ENCODE measurements around the gene ZFP57.

The ZFP57 gene

GRCh38 chr6:29641430-29642148, 39.4 kb downstream of the ZFP57 start:
- no peaks in the 10 kb centered on the region for H3K9me3 ChIP-seq (ENCODE audit: control insufficient read depth in 5 of 5, low read length in 5 of 5)
- no peaks in the 10 kb centered on the region for H3K36me3 ChIP-seq (ENCODE audit: control insufficient read depth in 5 of 5, insufficient read depth in 5 of 5, low read length in 5 of 5)
- no peak overlapping the region for H3K4me3 ChIP-seq (ENCODE audit: low read depth in 1 of 5, low read length in 5 of 5)
- H3K9ac ChIP-seq (ENCODE audit: low read length in 5 of 5) = no peak overlapping the region
- no peaks in the 10 kb centered on the region for H3K27me3 ChIP-seq (ENCODE audit: control insufficient read depth in 5 of 5, insufficient read depth in 4 of 5, low read length in 5 of 5)
- no peaks in the 10 kb centered on the region for H3K4me1 ChIP-seq (ENCODE audit: control insufficient read depth in 5 of 5, insufficient read depth in 5 of 5, low read length in 5 of 5)
- H3K27ac ChIP-seq (ENCODE audit: low read depth, low read length) = no peak overlapping the region

GRCh38 chr6:29637247-29637646, 43.7 kb downstream of the ZFP57 start:
- Histone ChIP-seq H3K27ac (ENCODE audit: low read depth, low read length) (no peak overlapping the region), H3K9me3 (ENCODE audit: control insufficient read depth in 5 of 5, low read length in 5 of 5) (no peaks in the 10 kb centered on the region), H3K4me3 (ENCODE audit: low read depth in 1 of 5, low read length in 5 of 5) (no peak overlapping the region), H3K4me1 (ENCODE audit: control insufficient read depth in 5 of 5, insufficient read depth in 5 of 5, low read length in 5 of 5) (peaks cover 2 to 15% (median 10%) of the 10 kb centered on the region in 5 donors), H3K27me3 (ENCODE audit: control insufficient read depth in 5 of 5, insufficient read depth in 4 of 5, low read length in 5 of 5) (no peaks in the 10 kb centered on the region), H3K9ac (ENCODE audit: low read length in 5 of 5) (no peak overlapping the region), H3K36me3 (ENCODE audit: control insufficient read depth in 5 of 5, insufficient read depth in 5 of 5, low read length in 5 of 5) (no peaks in the 10 kb centered on the region)

GRCh38 chr6:29633534-29633905, 47.4 kb downstream of the ZFP57 start:
- H3K36me3 ChIP-seq (ENCODE audit: control insufficient read depth in 5 of 5, insufficient read depth in 5 of 5, low read length in 5 of 5) = no peaks in the 10 kb centered on the region
- peak overlapping the region; percentile 61 to 82 (median 69) for H3K4me3 ChIP-seq (ENCODE audit: low read depth in 1 of 5, low read length in 5 of 5)
- no peaks in the 10 kb centered on the region for H3K9me3 ChIP-seq (ENCODE audit: control insufficient read depth in 5 of 5, low read length in 5 of 5)
- peaks cover 0 to 11% (median 3%) of the 10 kb centered on the region in 5 donors for H3K27me3 ChIP-seq (ENCODE audit: control insufficient read depth in 5 of 5, insufficient read depth in 4 of 5, low read length in 5 of 5)
- no peak overlapping the region for H3K27ac ChIP-seq (ENCODE audit: low read depth, low read length)
- peak overlapping the region in 3 of 5 donors; percentile 7 to 71 (median 17) for H3K9ac ChIP-seq (ENCODE audit: low read length in 5 of 5)
- peaks cover 4 to 33% (median 25%) of the 10 kb centered on the region in 5 donors for H3K4me1 ChIP-seq (ENCODE audit: control insufficient read depth in 5 of 5, insufficient read depth in 5 of 5, low read length in 5 of 5)

GRCh38 chr6:29632789-29633533, 48.0 kb downstream of the ZFP57 start, which contains the start of gene GABBR1:
Gene GABBR1, minus strand, starts transcription at chr6:29633183. Its CDS starts 798 bp downstream, at chr6:29632385.
- Histone ChIP-seq H3K9ac (ENCODE audit: low read length in 5 of 5) (peak within 1 kb of the TSS in 4 of 5 donors; percentile 40 to 71 (median 56)), H3K27ac (ENCODE audit: low read depth, low read length) (no peak within 1 kb of the TSS), H3K36me3 (ENCODE audit: control insufficient read depth in 5 of 5, insufficient read depth in 5 of 5, low read length in 5 of 5) (no peaks in the 10 kb centered on the region), H3K27me3 (ENCODE audit: control insufficient read depth in 5 of 5, insufficient read depth in 4 of 5, low read length in 5 of 5) (peaks cover 0 to 11% (median 3%) of the 10 kb centered on the region in 5 donors), H3K4me3 (ENCODE audit: low read depth in 1 of 5, low read length in 5 of 5) (peak within 1 kb of the TSS; percentile 61 to 82 (median 72)), H3K4me1 (ENCODE audit: control insufficient read depth in 5 of 5, insufficient read depth in 5 of 5, low read length in 5 of 5) (peaks cover 4 to 37% (median 30%) of the 10 kb centered on the region in 5 donors), H3K9me3 (ENCODE audit: control insufficient read depth in 5 of 5, low read length in 5 of 5) (no peaks in the 10 kb centered on the region)

GRCh38 chr6:29631860-29632731, 48.9 kb downstream of the ZFP57 start:
- H3K36me3 ChIP-seq (ENCODE audit: control insufficient read depth in 5 of 5, insufficient read depth in 5 of 5, low read length in 5 of 5) = no peaks in the 10 kb centered on the region
- peak overlapping the region; percentile 41 to 76 (median 63) for H3K4me3 ChIP-seq (ENCODE audit: low read depth in 1 of 5, low read length in 5 of 5)
- H3K27me3 ChIP-seq (ENCODE audit: control insufficient read depth in 5 of 5, insufficient read depth in 4 of 5, low read length in 5 of 5) = peaks cover 0 to 11% (median 3%) of the 10 kb centered on the region in 5 donors
- peaks cover 4 to 43% (median 34%) of the 10 kb centered on the region in 5 donors for H3K4me1 ChIP-seq (ENCODE audit: control insufficient read depth in 5 of 5, insufficient read depth in 5 of 5, low read length in 5 of 5)
- peak overlapping the region in 4 of 5 donors; percentile 40 to 68 (median 56) for H3K9ac ChIP-seq (ENCODE audit: low read length in 5 of 5)
- no peaks in the 10 kb centered on the region for H3K9me3 ChIP-seq (ENCODE audit: control insufficient read depth in 5 of 5, low read length in 5 of 5)
- H3K27ac ChIP-seq (ENCODE audit: low read depth, low read length) = no peak overlapping the region

GRCh38 chr6:29631209-29631810, 49.6 kb downstream of the ZFP57 start:
- no peak overlapping the region for H3K9ac ChIP-seq (ENCODE audit: low read length in 5 of 5)
- no peak overlapping the region for H3K4me3 ChIP-seq (ENCODE audit: low read depth in 1 of 5, low read length in 5 of 5)
- no peaks in the 10 kb centered on the region for H3K9me3 ChIP-seq (ENCODE audit: control insufficient read depth in 5 of 5, low read length in 5 of 5)
- peaks cover 4 to 43% (median 34%) of the 10 kb centered on the region in 5 donors for H3K4me1 ChIP-seq (ENCODE audit: control insufficient read depth in 5 of 5, insufficient read depth in 5 of 5, low read length in 5 of 5)
- H3K36me3 ChIP-seq (ENCODE audit: control insufficient read depth in 5 of 5, insufficient read depth in 5 of 5, low read length in 5 of 5) = no peaks in the 10 kb centered on the region
- peaks cover 0 to 11% (median 3%) of the 10 kb centered on the region in 5 donors for H3K27me3 ChIP-seq (ENCODE audit: control insufficient read depth in 5 of 5, insufficient read depth in 4 of 5, low read length in 5 of 5)
- no peak overlapping the region for H3K27ac ChIP-seq (ENCODE audit: low read depth, low read length)

- H3K4me1 ChIP-seq (ENCODE audit: control insufficient read depth in 5 of 5, insufficient read depth in 5 of 5, low read length in 5 of 5) = peaks cover 4 to 43% (median 34%) of the 10 kb centered on the region in 5 donors
Measured at GRCh38 chr6:29630315-29630714, 50.6 kb downstream of the ZFP57 start.

GRCh38 chr6:29629571-29629970, 51.4 kb downstream of the ZFP57 start:
- Histone ChIP-seq H3K27ac (ENCODE audit: low read depth, low read length) (no peak overlapping the region), H3K4me1 (ENCODE audit: control insufficient read depth in 5 of 5, insufficient read depth in 5 of 5, low read length in 5 of 5) (peaks cover 4 to 43% (median 34%) of the 10 kb centered on the region in 5 donors), H3K36me3 (ENCODE audit: control insufficient read depth in 5 of 5, insufficient read depth in 5 of 5, low read length in 5 of 5) (no peaks in the 10 kb centered on the region), H3K9ac (ENCODE audit: low read length in 5 of 5) (no peak overlapping the region), H3K4me3 (ENCODE audit: low read depth in 1 of 5, low read length in 5 of 5) (no peak overlapping the region), H3K27me3 (ENCODE audit: control insufficient read depth in 5 of 5, insufficient read depth in 4 of 5, low read length in 5 of 5) (peaks cover 0 to 11% (median 3%) of the 10 kb centered on the region in 5 donors), H3K9me3 (ENCODE audit: control insufficient read depth in 5 of 5, low read length in 5 of 5) (no peaks in the 10 kb centered on the region)

More at GRCh38 chr6:29630315-29630714, 50.6 kb downstream of the ZFP57 start:
- Histone ChIP-seq H3K36me3 (ENCODE audit: control insufficient read depth in 5 of 5, insufficient read depth in 5 of 5, low read length in 5 of 5) (no peaks in the 10 kb centered on the region), H3K9ac (ENCODE audit: low read length in 5 of 5) (no peak overlapping the region), H3K27me3 (ENCODE audit: control insufficient read depth in 5 of 5, insufficient read depth in 4 of 5, low read length in 5 of 5) (peaks cover 0 to 11% (median 3%) of the 10 kb centered on the region in 5 donors), H3K27ac (ENCODE audit: low read depth, low read length) (no peak overlapping the region), H3K4me3 (ENCODE audit: low read depth in 1 of 5, low read length in 5 of 5) (no peak overlapping the region), H3K9me3 (ENCODE audit: control insufficient read depth in 5 of 5, low read length in 5 of 5) (no peaks in the 10 kb centered on the region)

Measured in subcutaneous abdominal adipose tissue (tissue), 5 donors.